Glutamatergic neuron (in vitro differentiated cells): ENCODE results near the gene SPOP. TPM values are rescaled to one million over a fixed set of nuclear protein-coding genes. Genes with fewer than 3 reads are reported as not detected.

Experiments used
- DNase-seq: peaks from one replicate; pipeline ENCODE4 v3.0.0; 2022
- H3K27ac Mint-ChIP-seq: one replicate; pipeline ENCODE4 v1.8.0; 2020; ENCODE audit warnings: mild to moderate bottlenecking, mixed read lengths, inconsistent platforms; ENCODE audit not compliant: unreplicated experiment
- H3K27me3 Mint-ChIP-seq: one replicate; pipeline ENCODE4 v1.8.0; 2020; ENCODE audit warnings: mild to moderate bottlenecking, moderate library complexity, mixed read lengths, inconsistent platforms; ENCODE audit not compliant: unreplicated experiment
- H3K36me3 Mint-ChIP-seq: one replicate; pipeline ENCODE4 v1.8.0; 2020; ENCODE audit warnings: mild to moderate bottlenecking, mixed read lengths, inconsistent platforms; ENCODE audit not compliant: unreplicated experiment
- H3K4me1 Mint-ChIP-seq: one replicate; pipeline ENCODE4 v1.8.0; 2020; ENCODE audit warnings: mild to moderate bottlenecking, low read depth, mixed read lengths, inconsistent platforms; ENCODE audit not compliant: unreplicated experiment
- H3K4me3 Mint-ChIP-seq: one replicate; pipeline ENCODE4 v1.8.0; 2020; ENCODE audit warnings: mild to moderate bottlenecking, mixed read lengths, inconsistent platforms; ENCODE audit not compliant: unreplicated experiment
- H3K9me3 Mint-ChIP-seq: one replicate; pipeline ENCODE4 v1.8.0; 2020; ENCODE audit warnings: mild to moderate bottlenecking, moderate library complexity, mixed read lengths, inconsistent platforms; ENCODE audit not compliant: unreplicated experiment
- CTCF ChIP-seq: fragments of 200-600 bp; sonication (generic); IDR thresholded peaks from one replicate; pipeline ENCODE4 v1.5.0; 2021; ENCODE audit not compliant: partially characterized antibody, unreplicated experiment
- total RNA-seq: library from RNA; stranded (reverse); fragmentation: NEBNext Ultra II Directional; extraction: Animal tissue kit (Norgen Biotek cat#: 25700); gene quantifications from one replicate; pipeline ENCODE4 v1.2.1, GENCODE V29; 2021; ENCODE audit not compliant: unreplicated experiment

Gene SPOP
- total RNA-seq, 1 donor from 2014 or later: 49.5 TPM

- Mint-ChIP-seq H3K27ac (no peak overlapping the region), H3K4me1 (peaks cover 13% of the 10 kb centered on the region), H3K4me3 (no peak overlapping the region), H3K27me3 (no peaks in the 10 kb centered on the region), H3K36me3 (no peaks in the 10 kb centered on the region), H3K9me3 (no peaks in the 10 kb centered on the region)
- TF ChIP-seq CTCF: no peak
- no peak for DNase-seq
Observed at GRCh38 chr17:49637739-49638138, 40.2 kb downstream of the SPOP start.

- no peak overlapping the region for H3K27ac Mint-ChIP-seq
- H3K9me3 Mint-ChIP-seq: no peaks in the 10 kb centered on the region
- H3K27me3 Mint-ChIP-seq: no peaks in the 10 kb centered on the region
- no peak overlapping the region for H3K4me3 Mint-ChIP-seq
- TF ChIP-seq CTCF: no peak
- H3K4me1 Mint-ChIP-seq: peaks cover 13% of the 10 kb centered on the region
- DNase-seq: no peak
- H3K36me3 Mint-ChIP-seq: no peaks in the 10 kb centered on the region
Observed at GRCh38 chr17:49637050-49637449, 40.8 kb downstream of the SPOP start.

GRCh38 chr17:49635121-49635520, 42.8 kb downstream of the SPOP start:
- Mint-ChIP-seq H3K27ac (no peak overlapping the region), H3K36me3 (no peaks in the 10 kb centered on the region), H3K9me3 (no peaks in the 10 kb centered on the region), H3K4me3 (no peak overlapping the region), H3K27me3 (no peaks in the 10 kb centered on the region), H3K4me1 (peaks cover 16% of the 10 kb centered on the region)
- DNase-seq: no peak
- TF ChIP-seq CTCF: no peak

- H3K27me3 Mint-ChIP-seq: no peaks in the 10 kb centered on the region
- H3K36me3 Mint-ChIP-seq: no peaks in the 10 kb centered on the region
- no peak for TF ChIP-seq CTCF
- H3K9me3 Mint-ChIP-seq: no peaks in the 10 kb centered on the region
- H3K4me3 Mint-ChIP-seq: no peak overlapping the region
- no peak for DNase-seq
- H3K27ac Mint-ChIP-seq: no peak overlapping the region
- H3K4me1 Mint-ChIP-seq: peaks cover 21% of the 10 kb centered on the region
Observed at GRCh38 chr17:49634485-49634860, 43.4 kb downstream of the SPOP start.

GRCh38 chr17:49633762-49634484, 44.0 kb downstream of the SPOP start:
- DNase-seq: no peak
- Mint-ChIP-seq H3K27ac (no peak overlapping the region), H3K27me3 (no peaks in the 10 kb centered on the region), H3K4me3 (no peak overlapping the region), H3K9me3 (no peaks in the 10 kb centered on the region), H3K4me1 (peaks cover 22% of the 10 kb centered on the region), H3K36me3 (no peaks in the 10 kb centered on the region)
- TF ChIP-seq CTCF: no peak
